Measurements from ENCODE around the gene ATP6V1B1. TPM values are rescaled to one million over a fixed set of nuclear protein-coding genes. Genes with fewer than 3 reads are reported as not detected.

The ATP6V1B1 gene
- total RNA-seq, 1 experiment from 2014 or later = not detected

- no peaks in the 10 kb centered on the region for H3K79me2 ChIP-seq (ENCODE audit: low read length)
- no peak overlapping the region for H3K9ac ChIP-seq (ENCODE audit: low read length)
- POLR2A ChIA-PET (ENCODE audit: unreplicated experiment) = no interaction called here
- TF ChIP-seq, protein P1, sequence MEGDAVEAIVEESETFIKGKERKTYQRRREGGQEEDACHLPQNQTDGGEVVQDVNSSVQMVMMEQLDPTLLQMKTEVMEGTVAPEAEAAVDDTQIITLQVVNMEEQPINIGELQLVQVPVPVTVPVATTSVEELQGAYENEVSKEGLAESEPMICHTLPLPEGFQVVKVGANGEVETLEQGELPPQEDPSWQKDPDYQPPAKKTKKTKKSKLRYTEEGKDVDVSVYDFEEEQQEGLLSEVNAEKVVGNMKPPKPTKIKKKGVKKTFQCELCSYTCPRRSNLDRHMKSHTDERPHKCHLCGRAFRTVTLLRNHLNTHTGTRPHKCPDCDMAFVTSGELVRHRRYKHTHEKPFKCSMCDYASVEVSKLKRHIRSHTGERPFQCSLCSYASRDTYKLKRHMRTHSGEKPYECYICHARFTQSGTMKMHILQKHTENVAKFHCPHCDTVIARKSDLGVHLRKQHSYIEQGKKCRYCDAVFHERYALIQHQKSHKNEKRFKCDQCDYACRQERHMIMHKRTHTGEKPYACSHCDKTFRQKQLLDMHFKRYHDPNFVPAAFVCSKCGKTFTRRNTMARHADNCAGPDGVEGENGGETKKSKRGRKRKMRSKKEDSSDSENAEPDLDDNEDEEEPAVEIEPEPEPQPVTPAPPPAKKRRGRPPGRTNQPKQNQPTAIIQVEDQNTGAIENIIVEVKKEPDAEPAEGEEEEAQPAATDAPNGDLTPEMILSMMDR (conservative IDR thresholded peaks at IDR 0.05; ENCODE audit: low read depth, low read length) = no peak
- TF ChIP-seq EZH2phosphoT487 (IDR thresholded peaks at IDR 0.05; ENCODE audit: borderline replicate concordance, low read length) (no peak), EZH2 (IDR thresholded peaks at IDR 0.05; ENCODE audit: low read length, unreplicated experiment) (no peak)
- no peak overlapping the region for H3K27ac ChIP-seq (ENCODE audit: low read length)
- intact Hi-C loops (cut with micrococcal nuclease) = no loop called here
- ATAC-seq (no peak; the same call in 1 of the 2 replicates), DNase-seq (no peak)
- H3K36me3 ChIP-seq (ENCODE audit: low read depth, low read length) = no peaks in the 10 kb centered on the region
- H3K9me2 ChIP-seq (replicated peaks; ENCODE audit: low read length) = no peaks in the 10 kb centered on the region
- H4K20me1 ChIP-seq (ENCODE audit: low read length) = no peaks in the 10 kb centered on the region
- no peak overlapping the region for H3K4me3 ChIP-seq (ENCODE audit: low read length)
- no peak overlapping the region for H2AFZ ChIP-seq (ENCODE audit: low read length)
- CTCF ChIA-PET = interaction anchor here (1.0 kb wide), 1 partner anchor 10 kb away, joined by 4 read pairs; no protein-coding TSS in a partner anchor
- BruUV-seq (replicated peaks) = no TSS peak
- H3K4me2 ChIP-seq (ENCODE audit: low read length) = no peak overlapping the region
- no peaks in the 10 kb centered on the region for H3K27me3 ChIP-seq (ENCODE audit: low read length)
- no peaks in the 10 kb centered on the region for H3K4me1 ChIP-seq (ENCODE audit: insufficient read depth, low read length)
- no peaks in the 10 kb centered on the region for H3K9me3 ChIP-seq (ENCODE audit: low read length)
- no peaks in the 10 kb centered on the region for H3F3A ChIP-seq (ENCODE audit: low read length, unreplicated experiment)
Observed at GRCh38 chr2:70936165-70936978, 672 bp downstream of the ATP6V1B1 start.

DNA sequence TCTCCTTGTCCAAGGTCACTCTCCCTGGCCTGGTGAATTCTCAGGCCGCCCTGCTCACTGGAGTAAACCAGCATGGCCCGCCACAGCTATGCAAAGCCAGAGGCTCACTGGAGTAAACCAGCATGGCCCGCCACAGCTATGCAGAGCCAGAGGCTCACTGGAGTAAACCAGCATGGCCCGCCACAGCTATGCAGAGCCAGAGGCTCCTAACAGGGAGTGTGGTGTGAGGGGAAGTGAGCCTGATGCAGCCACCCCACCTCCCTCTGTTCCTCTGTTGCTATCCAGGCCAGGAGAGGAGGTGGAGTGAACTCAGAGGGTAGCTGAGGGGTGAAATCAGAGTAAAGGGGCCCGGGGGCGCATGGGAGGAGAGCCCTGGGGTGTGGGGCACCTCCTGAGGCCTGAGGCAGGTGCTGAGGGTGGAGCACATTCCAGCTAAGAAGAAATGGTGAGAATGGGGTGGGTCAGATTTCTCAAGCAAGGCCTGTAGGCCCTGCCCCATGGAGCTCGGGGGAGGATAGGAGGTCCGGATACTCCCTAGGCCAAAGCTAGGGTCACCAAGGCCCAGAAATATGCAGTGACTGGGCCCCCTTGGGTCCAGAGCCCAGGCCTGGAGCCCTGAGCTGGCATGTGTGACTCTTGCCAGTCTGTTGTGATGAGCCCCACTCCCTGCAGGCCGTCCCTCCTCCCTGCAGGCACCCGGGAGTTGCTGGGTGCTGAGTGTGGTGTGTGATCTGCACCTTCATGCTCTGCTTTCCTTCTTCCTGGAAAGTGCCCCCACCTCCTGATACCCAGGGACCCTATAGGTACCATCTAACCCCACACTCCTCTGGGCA lies 1.5 kb downstream of the ATP6V1B1 start:
- Histone ChIP-seq H3K9ac (ENCODE audit: low read length) (no peak overlapping the region), H3K9me3 (ENCODE audit: low read length) (no peaks in the 10 kb centered on the region), H3K9me2 (replicated peaks; ENCODE audit: low read length) (no peaks in the 10 kb centered on the region), H2AFZ (ENCODE audit: low read length) (no peak overlapping the region), H3K36me3 (ENCODE audit: low read depth, low read length) (no peaks in the 10 kb centered on the region), H3K4me1 (ENCODE audit: insufficient read depth, low read length) (no peaks in the 10 kb centered on the region), H3K27me3 (ENCODE audit: low read length) (no peaks in the 10 kb centered on the region), H3K4me3 (ENCODE audit: low read length) (no peak overlapping the region), H3K4me2 (ENCODE audit: low read length) (no peak overlapping the region), H4K20me1 (ENCODE audit: low read length) (no peaks in the 10 kb centered on the region), H3F3A (ENCODE audit: low read length, unreplicated experiment) (no peaks in the 10 kb centered on the region), H3K27ac (ENCODE audit: low read length) (no peak overlapping the region), H3K79me2 (ENCODE audit: low read length) (no peaks in the 10 kb centered on the region)
- ATAC-seq = no peak
- ChIA-PET POLR2A (ENCODE audit: unreplicated experiment) (no interaction called here), CTCF (no interaction called here)
- no TSS peak for BruUV-seq (replicated peaks)
- DNase-seq = no peak
- TF ChIP-seq EZH2phosphoT487 (IDR thresholded peaks at IDR 0.05; ENCODE audit: borderline replicate concordance, low read length) (no peak), EZH2 (IDR thresholded peaks at IDR 0.05; ENCODE audit: low read length, unreplicated experiment) (no peak)
- TF ChIP-seq, protein P1 (conservative IDR thresholded peaks at IDR 0.05; ENCODE audit: low read depth, low read length) = no peak
- intact Hi-C loops (cut with micrococcal nuclease) = no loop called here

Data from PC-3 (cell line).